Loucy (cell line): Measurements from ENCODE around the gene FOLR2.
"Not testable (repeated sequence)": the region's sequence is repeated elsewhere in the genome, so short reads cannot be mapped to it uniquely, and the experiment has no call there.

Experiments used
- H2AFZ ChIP-seq: fragments of 200-600 bp; sonication (generic); 2 replicates; pipeline ENCODE4 v1.6.0; 2016; ENCODE audit warnings: antibody characterized with exemption, mild to moderate bottlenecking, low read length, moderate library complexity
- H3F3A ChIP-seq: fragments of 200-600 bp; 2 replicates; pipeline ENCODE4 v1.6.0; 2016; ENCODE audit warnings: antibody characterized with exemption, low read depth, mild to moderate bottlenecking
- H3K27me3 ChIP-seq: fragments of 200-600 bp; sonication (generic); 2 replicates; pipeline ENCODE4 v1.6.1; 2014; ENCODE audit warnings: low read length, mild to moderate bottlenecking; ENCODE audit not compliant: insufficient read depth, poor library complexity, severe bottlenecking
- H3K36me3 ChIP-seq: fragments of 200-600 bp; sonication (generic); 2 replicates; pipeline ENCODE4 v1.6.1; 2016; ENCODE audit warnings: low read length; ENCODE audit not compliant: insufficient read depth
- H3K4me1 ChIP-seq: fragments of 200-600 bp; sonication (generic); 2 replicates; pipeline ENCODE4 v1.5.1; 2014; ENCODE audit warnings: low read length, mild to moderate bottlenecking; ENCODE audit not compliant: insufficient read depth, poor library complexity, severe bottlenecking
- H3K4me2 ChIP-seq: fragments of 200-600 bp; sonication (generic); 2 replicates; pipeline ENCODE4 v1.6.0; 2014; ENCODE audit warnings: antibody characterized with exemption, low read length, low read depth, mild to moderate bottlenecking; ENCODE audit not compliant: poor library complexity, severe bottlenecking
- H3K4me3 ChIP-seq: fragments of 200-600 bp; sonication (generic); 2 replicates; pipeline ENCODE4 v1.5.1; 2014; ENCODE audit warnings: low read length, mild to moderate bottlenecking, mixed read lengths; ENCODE audit not compliant: poor library complexity, severe bottlenecking
- H3K79me2 ChIP-seq: fragments of 200-600 bp; sonication (generic); 2 replicates; pipeline ENCODE4 v1.6.1; 2014; ENCODE audit warnings: low read length; ENCODE audit not compliant: insufficient read depth
- H3K9ac ChIP-seq: fragments of 200-600 bp; sonication (generic); 2 replicates; pipeline ENCODE4 v1.6.0; 2014; ENCODE audit warnings: mild to moderate bottlenecking, low read depth, low read length, moderate library complexity; ENCODE audit not compliant: poor library complexity, severe bottlenecking
- H3K9me2 ChIP-seq: fragments of 200-600 bp; sonication (generic); replicated peaks from 2 replicates; pipeline ENCODE4 v1.6.1; 2016; ENCODE audit warnings: low read depth, low read length, mixed read lengths
- H3K9me3 ChIP-seq: fragments of 200-600 bp; sonication (generic); 2 replicates; pipeline ENCODE4 v1.6.1; 2014; ENCODE audit warnings: mild to moderate bottlenecking, antibody characterized with exemption, low read length, low read depth; ENCODE audit not compliant: insufficient read depth
- H4K20me1 ChIP-seq: fragments of 200-600 bp; sonication (generic); 2 replicates; pipeline ENCODE4 v1.6.0; 2014; ENCODE audit warnings: antibody characterized with exemption, low read length, mild to moderate bottlenecking; ENCODE audit not compliant: insufficient read depth, poor library complexity, severe bottlenecking
- EZH2phosphoT487 ChIP-seq: fragments of 200-600 bp; IDR thresholded peaks from 2 replicates; pipeline ENCODE4 v1.6.1; 2018; ENCODE audit warnings: antibody characterized with exemption, mild to moderate bottlenecking, moderate library complexity, borderline replicate concordance
- TF ChIP-seq, protein P1 (sequence below): fragments of 200-600 bp; sonication (generic); conservative IDR thresholded peaks from 2 replicates; pipeline ENCODE4 v1.5.1; 2014; ENCODE audit warnings: mild to moderate bottlenecking, antibody characterized with exemption, low read length

Gene FOLR2

DNA sequence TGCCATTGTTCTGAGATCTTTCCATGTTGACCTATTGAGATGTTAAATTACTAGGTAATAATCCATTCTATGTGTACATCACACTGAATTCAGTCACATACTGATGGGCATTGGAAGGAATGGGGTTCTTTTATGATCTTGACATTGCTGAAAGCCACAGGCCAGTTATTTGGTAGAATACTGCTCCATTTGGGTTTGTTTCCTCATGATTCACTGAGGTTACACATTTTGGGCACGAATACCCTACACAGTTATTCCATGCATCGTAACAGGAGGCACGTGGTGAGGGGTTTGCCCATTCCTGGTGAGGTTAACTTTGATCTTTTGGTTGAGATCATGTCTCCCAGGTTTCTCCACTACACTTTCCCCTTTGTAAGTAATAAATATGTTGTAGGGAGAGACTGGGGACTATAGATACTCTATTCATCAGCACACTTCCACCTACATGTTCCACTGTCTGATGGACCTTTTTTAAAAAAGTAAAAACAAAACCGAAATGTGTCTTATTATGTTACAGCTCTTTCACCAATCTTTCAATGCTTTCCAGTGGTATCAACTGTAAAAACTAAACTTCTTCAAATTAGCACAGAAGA is 36.7 kb upstream of the FOLR2 start:
- no peaks in the 10 kb centered on the region for H4K20me1 ChIP-seq
- no peak overlapping the region for H2AFZ ChIP-seq
- no peaks in the 10 kb centered on the region for H3K9me2 ChIP-seq
- no peak overlapping the region for H3K9ac ChIP-seq
- H3K79me2 ChIP-seq, result no peaks in the 10 kb centered on the region
- no peaks in the 10 kb centered on the region for H3K36me3 ChIP-seq
- no peaks in the 10 kb centered on the region for H3K27me3 ChIP-seq
- no peaks in the 10 kb centered on the region for H3K4me1 ChIP-seq
- TF ChIP-seq, protein P1, sequence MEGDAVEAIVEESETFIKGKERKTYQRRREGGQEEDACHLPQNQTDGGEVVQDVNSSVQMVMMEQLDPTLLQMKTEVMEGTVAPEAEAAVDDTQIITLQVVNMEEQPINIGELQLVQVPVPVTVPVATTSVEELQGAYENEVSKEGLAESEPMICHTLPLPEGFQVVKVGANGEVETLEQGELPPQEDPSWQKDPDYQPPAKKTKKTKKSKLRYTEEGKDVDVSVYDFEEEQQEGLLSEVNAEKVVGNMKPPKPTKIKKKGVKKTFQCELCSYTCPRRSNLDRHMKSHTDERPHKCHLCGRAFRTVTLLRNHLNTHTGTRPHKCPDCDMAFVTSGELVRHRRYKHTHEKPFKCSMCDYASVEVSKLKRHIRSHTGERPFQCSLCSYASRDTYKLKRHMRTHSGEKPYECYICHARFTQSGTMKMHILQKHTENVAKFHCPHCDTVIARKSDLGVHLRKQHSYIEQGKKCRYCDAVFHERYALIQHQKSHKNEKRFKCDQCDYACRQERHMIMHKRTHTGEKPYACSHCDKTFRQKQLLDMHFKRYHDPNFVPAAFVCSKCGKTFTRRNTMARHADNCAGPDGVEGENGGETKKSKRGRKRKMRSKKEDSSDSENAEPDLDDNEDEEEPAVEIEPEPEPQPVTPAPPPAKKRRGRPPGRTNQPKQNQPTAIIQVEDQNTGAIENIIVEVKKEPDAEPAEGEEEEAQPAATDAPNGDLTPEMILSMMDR, result no peak
- TF ChIP-seq EZH2phosphoT487, result no peak
- H3K4me2 ChIP-seq, result no peak overlapping the region
- no peak overlapping the region for H3K4me3 ChIP-seq
- H3F3A ChIP-seq, result no peaks in the 10 kb centered on the region
- no peaks in the 10 kb centered on the region for H3K9me3 ChIP-seq

DNA sequence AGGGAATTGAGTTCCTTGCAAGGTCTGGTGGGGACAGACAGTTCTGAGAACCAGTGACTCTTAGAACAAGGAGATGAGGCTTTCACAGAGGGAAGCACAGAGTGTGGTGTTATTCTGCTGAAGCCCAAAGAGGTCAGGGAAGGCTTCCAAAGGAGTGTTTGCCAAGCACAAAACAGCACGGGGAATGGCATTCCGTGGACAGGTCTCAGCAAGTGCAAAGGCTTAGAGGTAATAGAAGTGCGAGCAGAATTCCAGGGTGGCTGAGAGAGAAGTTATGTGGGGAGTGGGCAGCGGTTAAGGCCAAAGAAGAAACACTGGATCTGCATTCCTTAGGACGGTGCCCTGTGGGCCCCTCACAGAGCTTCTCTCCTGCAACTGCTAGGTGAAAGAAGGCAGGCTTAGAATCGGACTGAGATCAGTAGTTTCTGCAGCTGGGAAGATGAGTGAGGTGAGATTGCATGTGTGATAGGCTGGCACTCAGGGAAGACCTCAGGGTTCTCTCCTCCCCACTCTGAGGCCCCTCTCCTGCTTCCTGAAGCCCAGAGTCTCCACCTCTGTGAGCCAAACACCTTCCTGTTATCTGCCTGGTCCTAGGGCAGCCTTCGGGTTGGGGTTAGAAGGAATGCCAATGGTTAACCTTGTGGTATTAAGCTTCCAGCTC is 35.6 kb upstream of the FOLR2 start:
- H3K4me1 ChIP-seq, H2AFZ ChIP-seq, H3K9me2 ChIP-seq, H4K20me1 ChIP-seq, H3K36me3 ChIP-seq, H3K79me2 ChIP-seq, H3F3A ChIP-seq, H3K9ac ChIP-seq, H3K9me3 ChIP-seq, H3K4me2 ChIP-seq, H3K27me3 ChIP-seq, H3K4me3 ChIP-seq: not testable (repeated sequence)

DNA sequence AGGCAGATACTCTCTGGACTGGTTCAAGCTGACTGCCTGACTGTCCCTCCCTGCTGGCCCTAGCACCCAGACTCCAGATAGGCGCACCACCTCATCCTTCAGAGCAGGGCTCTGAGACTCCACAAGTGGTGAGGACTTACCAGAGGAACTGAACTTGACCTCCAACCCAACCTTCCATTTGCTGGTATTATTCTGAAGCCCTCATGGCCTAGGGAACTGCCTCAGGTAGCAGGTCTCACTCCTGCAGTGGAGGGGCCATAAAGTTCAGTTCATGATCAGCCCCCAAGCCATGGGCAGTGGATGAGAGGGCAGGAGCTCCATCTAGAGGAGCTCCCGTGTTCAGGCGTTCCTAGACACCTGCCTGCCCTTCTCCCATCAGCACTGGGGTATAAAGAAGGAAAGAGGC is 35.0 kb upstream of the FOLR2 start:
- not testable (repeated sequence) for H3K4me1 ChIP-seq, H3K4me2 ChIP-seq, H3K9ac ChIP-seq, H3K9me3 ChIP-seq, H3K4me3 ChIP-seq, H3K27me3 ChIP-seq, H3K36me3 ChIP-seq, H3F3A ChIP-seq, H3K79me2 ChIP-seq, H3K9me2 ChIP-seq, H2AFZ ChIP-seq, H4K20me1 ChIP-seq
- TF ChIP-seq, protein P1, result peak; percentile 40

DNA sequence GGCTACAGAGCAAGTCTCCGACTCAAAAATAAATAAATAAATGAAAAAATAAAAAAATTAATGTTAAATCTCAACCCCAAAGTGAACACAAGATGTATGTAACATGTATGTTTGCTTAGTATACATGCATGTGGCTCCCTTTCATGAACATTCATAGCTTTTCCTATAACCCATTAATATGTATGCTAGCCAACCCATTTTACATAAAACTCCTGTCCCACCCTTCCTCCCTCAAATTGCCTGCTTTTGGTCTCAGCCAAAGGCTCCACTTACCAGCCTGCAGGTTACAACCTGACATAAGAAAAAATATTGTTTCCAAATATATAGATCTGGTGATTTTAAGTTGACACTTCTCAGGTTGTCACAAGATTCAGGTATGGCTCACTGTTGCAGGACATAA is 28.3 kb upstream of the FOLR2 start:
- Histone ChIP-seq H4K20me1 (no peaks in the 10 kb centered on the region), H2AFZ (no peak overlapping the region)
- TF ChIP-seq, protein P1, result no peak
- TF ChIP-seq EZH2phosphoT487, result no peak

More for the DNA sequence above, 28.3 kb upstream of the FOLR2 start:
- Histone ChIP-seq H3F3A (no peaks in the 10 kb centered on the region), H3K9ac (no peak overlapping the region), H3K36me3 (no peaks in the 10 kb centered on the region), H3K79me2 (no peaks in the 10 kb centered on the region), H3K9me2 (no peaks in the 10 kb centered on the region), H3K4me3 (no peak overlapping the region), H3K4me1 (no peaks in the 10 kb centered on the region), H3K9me3 (no peaks in the 10 kb centered on the region), H3K4me2 (no peak overlapping the region), H3K27me3 (no peaks in the 10 kb centered on the region)
